ENCODE results near the gene EN1.

EN1 gene

DNA sequence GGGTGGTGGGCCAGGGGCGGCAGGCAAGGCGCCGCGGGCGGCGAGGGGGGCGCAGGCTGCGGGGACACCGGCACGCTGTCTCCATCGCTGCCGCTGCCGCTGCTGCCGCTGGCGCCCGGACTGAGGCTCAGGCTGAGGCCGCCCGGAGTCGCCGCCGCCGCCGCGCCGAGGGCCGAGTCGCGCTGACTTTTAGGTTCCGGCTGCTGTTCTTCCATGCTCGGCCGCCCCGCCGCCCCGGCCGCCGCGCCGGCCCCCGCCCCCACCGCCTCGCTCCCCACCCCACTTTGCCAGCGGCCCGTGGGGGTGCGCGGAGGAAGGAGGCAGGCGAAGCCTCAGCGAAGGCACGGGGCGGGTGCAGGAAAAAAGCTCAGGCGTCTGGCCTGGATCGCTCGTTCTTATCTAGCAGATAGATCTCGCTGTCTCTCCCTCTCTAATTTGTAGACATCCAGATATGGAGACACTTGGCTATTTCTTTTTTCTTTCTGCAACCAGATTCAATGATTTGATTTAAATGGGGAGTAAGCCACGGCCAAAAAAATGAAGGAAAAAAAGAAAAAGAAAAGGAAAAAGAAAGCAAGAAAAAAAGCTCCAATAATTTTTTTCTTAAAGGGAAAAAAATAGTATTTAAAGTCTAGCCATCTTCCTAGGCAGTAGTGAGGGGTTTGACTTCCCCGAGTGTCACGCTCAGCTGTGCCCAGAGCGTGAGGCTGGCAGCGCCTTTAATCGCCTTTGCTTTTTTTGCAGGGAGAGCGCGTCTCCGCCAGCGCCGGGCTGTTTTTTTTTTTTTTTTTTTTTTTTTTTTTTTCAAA, at the start of gene EN1:
Gene EN1 (minus strand): TSS at position 696 of the 809 bp plus-strand sequence. CDS start 481 bp downstream, at position 215.
- DNase-seq (ENCODE audit: low spot score): no peak
- FAIRE-seq: no peak

DNA sequence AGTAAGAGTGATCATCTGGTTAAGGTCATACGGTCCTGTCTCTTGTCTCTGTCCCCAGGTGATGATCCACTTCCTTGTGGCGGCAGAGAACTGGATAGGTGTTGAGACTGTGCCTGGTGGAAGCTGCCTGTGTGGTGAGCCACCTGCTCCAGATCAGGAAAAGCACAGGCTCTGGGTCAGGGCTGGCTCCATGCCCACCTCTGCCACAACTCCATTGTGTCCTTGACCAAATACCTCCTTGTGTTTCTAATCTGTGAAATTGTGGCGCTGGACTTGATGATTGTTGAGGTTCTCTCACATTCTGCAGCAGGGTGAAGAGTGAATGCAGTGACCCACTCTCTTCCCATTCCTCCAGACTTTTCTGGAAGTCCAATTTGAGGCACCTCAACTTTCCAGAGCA, 45.7 kb upstream of the EN1 start:
- DNase-seq (ENCODE audit: low spot score): no peak
- no peak for FAIRE-seq

DNA sequence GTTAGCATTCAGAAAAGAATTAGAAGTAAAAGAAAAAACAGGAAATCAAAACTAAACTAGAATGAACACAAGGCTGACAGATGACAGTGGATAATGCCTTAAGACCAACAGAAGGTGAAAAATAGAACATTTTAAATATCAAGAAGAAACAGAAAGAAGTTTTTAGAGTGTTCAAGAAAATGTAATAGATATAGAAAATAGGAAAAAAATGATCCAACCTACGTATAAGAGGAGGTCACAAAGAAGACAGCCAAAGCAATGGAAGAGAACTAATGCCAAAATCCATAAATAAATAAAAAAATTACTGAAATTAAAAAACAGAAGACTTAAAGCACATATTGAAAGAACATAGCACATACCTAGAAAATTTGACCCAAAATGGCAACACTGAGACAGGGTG, 42.5 kb upstream of the EN1 start:
- DNase-seq (ENCODE audit: low spot score): no peak
- FAIRE-seq: no peak

DNA sequence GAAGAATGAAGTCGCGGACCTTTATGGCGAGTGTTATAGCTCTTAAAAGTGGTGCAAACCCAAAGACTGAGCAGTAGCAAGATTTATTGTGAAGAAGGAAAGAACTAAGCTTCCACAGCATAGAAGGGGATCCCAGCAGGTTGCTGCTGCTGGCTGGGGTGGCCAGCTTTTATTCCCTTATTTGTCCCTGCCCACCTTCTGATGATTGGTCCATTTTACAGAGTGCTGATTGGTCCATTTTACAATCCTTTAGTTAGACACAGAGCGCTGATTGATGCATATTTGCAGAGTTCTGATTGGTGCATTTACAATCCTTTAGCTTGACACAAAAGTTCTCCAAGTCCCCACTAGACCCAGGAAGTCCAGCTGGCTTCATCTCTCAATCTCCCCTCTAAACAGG, 36.3 kb upstream of the EN1 start:
- FAIRE-seq: no peak
- DNase-seq (ENCODE audit: low spot score): no peak

DNA sequence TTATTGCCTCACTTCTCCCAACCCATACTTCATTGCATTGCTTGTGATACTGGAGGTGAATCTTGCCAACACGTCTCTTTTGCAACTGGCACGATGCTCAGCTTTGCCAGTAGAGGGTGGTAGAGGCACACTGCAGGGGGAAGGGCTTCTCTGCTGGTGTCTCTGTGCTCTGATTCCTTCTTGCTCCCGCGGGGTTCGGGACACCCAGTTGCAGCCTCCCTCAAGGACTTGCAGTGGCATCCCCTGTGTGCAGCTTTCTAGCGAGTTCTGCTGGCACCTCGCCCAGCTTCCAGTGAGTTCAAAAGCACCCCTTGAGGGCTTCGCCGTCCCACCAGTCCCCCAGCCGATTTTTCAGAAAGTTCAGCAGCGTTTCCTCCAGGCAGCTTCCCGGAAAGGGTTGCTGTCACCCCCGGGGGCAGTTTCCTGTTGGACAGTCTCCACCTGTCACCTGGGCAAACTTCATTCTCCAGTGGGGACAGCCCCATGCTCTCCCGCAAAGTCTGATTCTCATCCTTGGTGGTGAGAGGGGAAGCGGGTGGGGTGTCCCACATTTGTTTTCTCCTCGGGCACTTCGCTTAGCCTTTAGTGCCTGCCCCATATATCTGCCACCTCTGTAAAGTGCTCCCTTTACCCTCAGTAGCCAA, 35.4 kb upstream of the EN1 start:
- DNase-seq (ENCODE audit: low spot score) (peak; percentile 23), FAIRE-seq (no peak)

DNA sequence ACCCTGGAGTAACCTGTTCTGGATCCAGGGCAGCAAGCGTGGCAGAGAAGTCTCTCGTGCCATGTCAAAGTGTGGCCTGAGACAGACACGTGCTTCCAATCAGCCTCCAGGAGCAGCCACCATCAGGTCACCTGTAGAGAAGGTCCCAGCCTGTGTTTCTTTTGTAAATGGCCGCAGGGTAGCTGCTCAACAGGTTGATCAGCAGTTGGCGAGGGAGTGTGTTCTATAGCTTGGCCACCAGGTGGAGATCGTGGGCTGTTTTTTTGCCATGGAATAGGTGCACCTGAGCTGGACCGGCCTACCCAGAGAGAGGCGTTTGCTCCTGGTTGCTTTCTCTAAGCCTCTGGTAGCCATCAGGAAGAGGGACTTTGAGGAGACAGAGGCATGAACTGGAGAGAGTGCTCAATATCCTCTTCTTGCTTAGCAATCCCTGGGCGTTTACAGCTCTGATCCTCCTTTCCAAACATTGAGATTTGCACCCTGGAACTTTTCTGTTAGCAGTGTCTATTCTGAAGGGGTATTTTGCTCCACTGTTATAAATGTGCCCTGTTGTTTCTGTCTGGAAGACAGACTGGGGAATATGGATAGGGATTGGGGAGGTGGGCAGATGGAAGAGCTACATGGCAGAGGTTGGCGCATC, 34.2 kb upstream of the EN1 start:
- DNase-seq (ENCODE audit: low spot score) (peak; percentile 35), FAIRE-seq (no peak)

DNA sequence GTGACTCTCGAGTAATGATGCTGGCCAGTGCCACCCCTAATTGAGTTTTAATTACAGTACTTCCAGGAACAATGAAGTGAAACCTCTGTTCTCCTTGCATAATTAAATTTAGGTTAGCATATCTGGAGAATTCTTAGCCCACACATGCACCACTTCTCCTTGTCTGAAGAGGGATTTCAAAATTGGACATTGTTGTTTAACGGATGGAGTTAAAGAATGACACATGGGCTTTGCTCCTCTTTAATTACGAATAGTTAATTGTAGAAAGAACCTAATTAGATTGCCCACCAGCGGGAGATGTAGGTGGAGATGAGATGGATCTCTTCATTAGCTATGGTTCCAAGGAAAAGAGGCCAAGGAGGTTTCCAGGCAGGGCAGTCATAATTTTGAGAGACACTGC, 33.1 kb upstream of the EN1 start:
- FAIRE-seq: no peak
- DNase-seq (ENCODE audit: low spot score): no peak

DNA sequence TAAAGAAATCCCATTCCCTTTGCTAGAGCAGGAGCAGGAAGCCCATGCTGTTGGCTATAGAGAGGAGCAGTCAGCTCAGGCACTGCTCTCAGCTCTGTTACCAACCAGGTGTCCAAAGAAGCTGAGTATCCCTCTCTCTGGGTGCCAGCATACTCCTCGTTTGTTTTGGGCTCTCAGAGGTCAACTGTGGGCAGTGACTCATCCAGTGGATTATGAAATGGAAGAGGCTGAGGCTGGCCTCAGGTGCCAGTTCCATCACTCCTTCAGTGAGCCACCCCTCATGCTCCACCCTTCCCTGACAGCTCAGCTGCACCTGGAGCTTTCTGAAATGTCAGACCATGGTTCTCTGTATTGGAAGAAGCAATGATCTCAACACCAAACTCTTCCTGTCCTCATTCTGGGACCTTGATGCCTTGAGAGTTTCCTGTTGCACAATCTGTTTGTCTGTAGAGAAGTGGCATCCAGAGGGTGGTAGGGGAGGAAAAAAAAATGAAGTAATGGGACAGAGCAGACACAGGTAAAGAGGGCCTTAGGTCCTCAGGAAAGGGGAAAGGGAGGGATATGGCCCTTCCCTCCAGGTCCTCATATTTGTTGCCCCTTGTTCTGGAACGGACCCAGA, 31.2 kb upstream of the EN1 start:
- DNase-seq (ENCODE audit: low spot score) (no peak), FAIRE-seq (no peak)

DNA sequence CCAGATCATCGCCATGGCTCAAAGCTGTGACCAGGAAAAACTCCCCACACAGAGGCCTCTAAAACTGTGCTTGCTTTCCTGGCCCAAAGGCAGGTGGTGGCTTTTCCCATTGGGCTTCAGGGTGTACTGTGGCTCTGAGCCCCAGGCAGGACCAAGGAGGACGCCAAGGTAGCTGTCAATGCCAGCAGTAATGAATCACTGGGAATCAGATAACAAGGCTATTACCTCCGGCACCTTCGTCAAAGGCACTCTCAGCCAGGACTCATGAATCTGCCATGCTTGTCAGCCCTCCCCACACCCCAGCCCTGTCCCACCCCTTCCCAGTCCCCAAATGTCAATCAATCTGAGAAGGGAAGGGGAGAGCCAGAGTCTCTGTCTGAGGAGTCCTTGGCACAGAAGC, 27.9 kb upstream of the EN1 start:
- DNase-seq (ENCODE audit: low spot score): no peak
- FAIRE-seq: no peak

DNA sequence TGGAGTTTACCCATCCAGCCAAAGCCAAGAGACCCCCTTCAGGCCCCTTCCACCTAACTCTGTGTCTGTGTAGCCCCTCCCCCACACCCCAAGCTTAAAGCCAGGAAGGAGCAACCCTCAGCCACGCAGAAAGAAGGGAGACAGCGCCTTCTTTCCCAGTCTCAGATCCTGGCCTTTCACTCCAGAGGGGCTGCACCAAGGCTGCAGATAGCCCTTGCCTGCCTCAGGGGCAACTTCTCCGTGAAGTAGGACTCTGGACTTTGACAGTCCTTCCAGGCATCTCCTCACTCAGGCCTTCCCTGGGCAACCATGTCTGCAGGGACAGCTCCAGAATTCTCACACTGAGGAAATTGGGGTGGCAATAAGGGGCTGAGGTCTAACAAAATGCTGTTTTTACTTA, 26.9 kb upstream of the EN1 start:
- DNase-seq (ENCODE audit: low spot score) (no peak), FAIRE-seq (no peak)

DNA sequence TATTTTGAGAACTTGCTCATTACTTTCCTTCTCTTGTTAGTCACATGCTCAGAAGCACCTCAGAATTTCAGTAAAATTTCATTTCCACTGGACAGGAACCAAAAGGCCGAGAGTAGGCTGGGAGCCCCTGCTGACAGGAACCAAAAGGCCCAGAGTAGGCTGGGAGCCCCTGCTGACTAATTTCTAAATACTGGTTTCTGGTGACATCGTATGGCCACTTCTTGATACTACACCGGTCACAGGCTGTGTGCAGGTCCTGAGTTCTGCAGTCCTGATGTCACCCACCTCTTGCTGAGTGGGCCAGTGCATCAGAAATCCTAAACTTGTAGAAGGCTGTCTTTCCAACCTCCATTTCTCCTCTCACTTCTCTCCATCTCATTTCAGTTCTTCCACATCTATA, 17.7 kb upstream of the EN1 start:
- DNase-seq (ENCODE audit: low spot score) (peak; percentile 52), FAIRE-seq (no peak)

DNA sequence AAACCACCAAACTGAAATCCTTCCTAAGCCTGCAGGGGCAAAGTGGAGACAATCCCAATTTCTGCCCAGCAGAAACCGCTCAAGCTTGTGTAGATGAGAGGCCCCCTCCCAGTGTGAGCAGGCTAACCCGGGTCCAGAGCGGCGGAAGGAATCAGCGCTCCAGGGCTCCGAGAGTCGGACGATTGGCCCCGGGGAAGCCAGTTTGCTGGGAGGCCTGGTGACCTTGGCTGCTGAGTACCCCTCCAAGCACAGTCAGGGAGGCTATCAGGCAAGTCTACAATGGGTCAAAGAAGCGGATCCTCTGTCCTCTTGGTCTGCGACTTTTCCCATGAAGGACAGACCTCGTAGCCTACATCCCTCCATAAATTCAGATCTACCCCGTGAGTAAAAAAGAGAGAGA, 16.8 kb upstream of the EN1 start:
- no peak for FAIRE-seq

DNA sequence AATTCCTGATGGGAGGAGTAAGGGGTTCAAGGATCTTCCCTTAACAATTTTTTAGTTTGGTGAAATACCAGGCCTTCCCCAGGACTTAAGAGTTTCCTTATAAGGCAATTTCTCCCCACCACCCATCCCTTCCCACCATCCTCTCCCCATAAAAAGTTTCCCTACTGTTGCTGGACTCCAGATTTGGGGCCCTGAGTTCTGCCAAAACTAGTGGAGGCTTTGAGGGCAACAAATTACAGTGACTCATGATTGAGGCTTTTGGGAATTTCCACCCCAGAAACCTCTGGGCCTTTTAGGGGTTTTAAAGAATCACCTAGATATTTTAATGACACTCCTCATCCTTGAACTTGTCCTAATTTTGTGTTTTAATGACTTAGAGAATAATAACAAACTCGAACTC, 14.3 kb upstream of the EN1 start:
- DNase-seq (ENCODE audit: low spot score): no peak
- FAIRE-seq: no peak

More for the DNA sequence above, 16.8 kb upstream of the EN1 start:
- no peak for DNase-seq (ENCODE audit: low spot score)

DNA sequence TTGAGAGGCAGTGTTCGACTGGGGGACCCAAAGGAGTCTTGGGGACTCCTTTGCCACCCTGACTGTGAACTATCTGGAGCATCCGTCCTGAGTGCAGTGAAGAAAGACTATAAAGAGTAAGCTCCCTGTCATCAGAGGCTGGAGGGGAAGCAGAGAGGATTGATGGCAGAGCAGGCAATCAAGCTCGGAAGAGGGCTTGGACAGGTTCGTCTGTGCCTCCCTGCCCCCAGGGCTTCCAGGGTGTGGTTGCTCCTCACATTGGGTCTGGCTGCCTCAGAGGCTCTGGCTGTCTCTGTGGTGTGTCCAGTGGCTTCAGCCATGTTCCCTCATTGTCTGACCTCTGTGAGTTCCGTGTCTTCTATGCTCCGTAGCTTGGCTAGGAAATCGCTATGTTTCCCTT, 13.8 kb upstream of the EN1 start:
- DNase-seq (ENCODE audit: low spot score): no peak
- FAIRE-seq: no peak

DNA sequence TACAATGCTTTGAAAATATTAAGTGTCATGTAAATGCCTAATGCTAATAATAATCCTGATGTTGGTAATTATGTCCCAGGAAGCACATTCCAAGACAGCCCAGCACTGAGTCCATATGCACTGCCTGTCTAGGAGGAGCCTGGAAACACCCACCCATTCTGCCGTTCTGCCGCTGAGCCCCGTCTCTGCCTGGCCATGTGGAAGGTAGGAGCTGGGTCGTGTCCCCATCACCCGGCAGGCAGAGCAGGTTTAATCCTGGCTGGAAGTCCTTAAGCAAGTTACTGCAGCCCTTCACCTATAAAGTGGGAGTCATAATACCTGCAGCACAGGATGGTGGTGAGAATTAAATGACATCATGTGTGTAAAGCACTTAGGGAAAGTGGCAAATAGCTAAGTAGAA, 13.1 kb upstream of the EN1 start:
- DNase-seq (ENCODE audit: low spot score) (no peak), FAIRE-seq (no peak)

DNA sequence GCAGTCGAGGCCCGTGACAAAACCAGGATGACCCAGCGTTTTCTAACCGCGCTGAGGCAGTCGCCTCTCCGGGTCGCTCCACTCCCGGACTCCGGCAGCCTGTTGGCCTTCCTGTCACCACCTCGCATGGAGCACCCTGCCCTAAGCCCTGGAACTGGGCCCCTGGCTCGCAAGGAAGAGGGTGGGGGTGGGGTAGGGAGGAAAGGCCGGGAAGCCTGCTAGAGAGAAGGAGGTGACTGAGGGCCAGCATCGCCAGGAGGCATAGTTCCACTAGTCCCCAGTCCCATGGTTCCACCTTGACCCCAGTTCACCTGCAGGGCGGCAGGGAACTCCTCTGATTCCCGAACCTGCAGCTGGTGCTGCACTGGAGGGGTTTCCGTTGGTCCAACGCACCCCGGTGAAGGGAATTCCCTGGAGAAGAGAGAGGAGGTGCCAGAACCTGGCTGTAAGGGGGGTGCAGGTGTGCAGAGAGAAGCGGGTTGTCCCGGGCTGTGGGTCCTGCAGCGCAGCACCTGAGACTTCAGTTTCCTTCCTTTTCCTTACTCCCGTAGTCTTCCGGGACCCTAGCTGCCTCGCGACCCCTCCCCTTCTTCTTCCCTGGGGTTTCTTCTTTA, 11.8 kb upstream of the EN1 start:
- FAIRE-seq: no peak

DNA sequence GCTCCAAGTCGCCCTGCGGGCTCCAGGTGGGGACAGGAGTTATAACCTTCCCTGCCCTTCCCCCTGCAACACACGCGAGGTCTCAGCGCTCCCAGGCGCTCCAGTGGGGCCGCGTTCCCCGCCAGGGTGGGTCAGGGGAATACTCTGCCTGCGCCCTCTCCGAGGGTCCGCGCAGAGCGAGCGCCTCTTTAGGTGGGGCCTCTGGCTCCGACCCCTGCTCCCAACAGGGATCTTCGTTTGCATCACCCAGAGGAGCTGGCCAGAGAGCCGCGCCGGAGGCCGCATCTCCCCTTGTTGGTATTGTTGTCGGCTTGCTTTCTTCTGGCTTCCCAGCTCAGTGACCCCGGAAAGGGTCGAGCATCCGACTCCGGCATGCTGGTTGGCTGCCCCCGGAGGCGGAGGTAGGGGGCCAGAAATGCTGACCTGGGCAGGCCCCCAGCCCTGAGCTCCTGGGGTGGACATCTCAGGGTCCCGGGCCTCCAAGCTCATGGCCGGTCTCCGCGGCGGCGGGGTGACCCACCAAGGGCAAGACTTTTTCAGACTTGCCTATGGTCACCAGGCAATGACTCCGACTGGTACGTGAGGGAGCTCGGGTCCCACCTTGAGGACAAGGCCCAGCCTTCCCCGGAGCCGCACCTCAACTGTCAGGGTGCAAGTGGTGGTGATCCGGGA, 11.2 kb upstream of the EN1 start:
- FAIRE-seq (no peak), DNase-seq (ENCODE audit: low spot score) (no peak)

More for the DNA sequence above, 11.8 kb upstream of the EN1 start:
- DNase-seq (ENCODE audit: low spot score): no peak

DNA sequence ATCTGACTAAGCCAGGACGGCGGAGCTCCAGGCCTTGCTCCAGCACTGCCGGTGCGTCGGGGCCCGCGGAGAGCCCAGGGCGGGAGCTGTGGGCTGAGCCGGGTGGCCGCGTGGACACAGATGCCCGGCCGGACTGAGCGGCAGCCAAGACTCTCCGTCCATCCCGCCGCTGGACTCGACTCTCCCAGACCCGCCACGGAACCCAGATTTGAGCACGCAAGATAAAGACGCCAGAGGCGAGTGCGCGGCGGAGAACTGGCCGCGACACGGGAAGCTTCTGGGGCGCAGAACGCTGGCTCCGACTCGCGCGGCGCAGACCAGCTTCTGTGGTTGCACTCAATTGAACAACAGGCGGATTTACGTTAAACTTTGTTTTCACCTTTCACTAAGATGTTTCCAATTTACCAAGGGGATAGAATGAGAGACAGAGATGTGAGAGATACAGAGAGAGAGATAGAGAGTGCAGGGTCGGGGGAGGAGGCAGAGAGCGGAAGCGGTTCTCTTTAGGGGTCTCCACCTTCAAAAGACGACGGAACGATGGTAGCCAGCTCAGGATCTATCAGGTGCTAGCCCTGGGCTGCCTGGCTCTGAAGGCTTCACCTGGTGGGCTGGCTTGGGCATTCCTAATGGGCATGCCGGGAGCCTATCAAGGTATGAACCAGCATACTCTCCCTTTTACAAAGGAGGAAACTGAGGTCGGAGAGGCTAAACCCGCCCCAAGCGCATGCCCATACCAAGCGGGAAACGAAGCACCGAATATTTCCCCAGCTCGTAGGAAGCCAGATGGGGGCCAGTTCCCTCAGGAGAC, 10.4 kb upstream of the EN1 start:
- FAIRE-seq: no peak
- no peak for DNase-seq (ENCODE audit: low spot score)

DNA sequence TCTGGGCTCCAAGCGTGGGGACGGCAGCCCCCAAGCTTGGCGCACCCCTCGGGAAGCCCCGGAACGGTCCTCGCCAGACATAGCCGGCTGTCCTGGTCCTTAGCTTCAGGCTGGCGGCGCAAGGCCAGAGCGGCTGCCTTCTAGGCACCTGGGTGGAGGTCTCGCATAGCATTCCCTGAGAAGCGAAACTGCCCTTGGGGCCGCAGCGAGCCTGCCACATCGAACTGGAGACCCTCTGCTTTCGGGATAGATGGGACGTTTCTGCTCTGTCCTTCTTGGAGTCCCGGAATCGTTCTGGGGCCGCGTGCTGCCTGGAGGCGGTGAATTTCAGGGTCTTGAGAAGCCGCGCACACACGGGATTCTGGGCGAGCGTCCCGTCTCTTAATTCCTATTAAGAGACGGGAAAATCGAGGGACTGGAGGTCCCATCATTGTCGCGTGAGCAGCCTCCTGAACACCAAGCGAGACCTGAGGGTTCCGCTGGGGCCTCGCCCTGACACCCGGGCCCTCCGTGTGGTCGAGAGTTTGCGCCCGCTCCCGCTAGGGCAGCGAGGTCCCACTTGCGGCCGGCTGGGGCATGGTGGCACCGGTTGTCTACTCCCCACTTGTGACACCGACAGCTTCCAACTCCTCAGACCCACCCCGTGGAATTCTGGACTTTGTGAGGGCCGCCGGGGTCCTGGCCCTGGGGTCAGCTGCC, 9.7 kb upstream of the EN1 start:
- FAIRE-seq: no peak

More for the DNA sequence above, 9.7 kb upstream of the EN1 start:
- no peak for DNase-seq (ENCODE audit: low spot score)
